A549 (cell line): ENCODE results near the gene MPP3. TPM values are rescaled to one million over a fixed set of nuclear protein-coding genes. Genes with fewer than 3 reads are reported as not detected.

Experiments used
- ATAC-seq, 2 experiments: fragments of 200-7000 bp in 1 of 2; fragments of >200 bp in 1 of 2; cut with Nextera tagmentation in 1 of 2; cut with Tn5 transposase in 1 of 2; 3 replicates each; pipeline versions ENCODE4 v1.8.0 to v1.9.1; 2018 to 2020; ENCODE audit warnings: mild to moderate bottlenecking in 1 of 2, moderate library complexity in 1 of 2
- CTCF ChIA-PET: fragments of 300-600 bp; sonication (Branson Sonifier 250); formaldehyde crosslinking; extraction: SDS; loops from one replicate; lab custom pipeline; 2021; ENCODE audit warnings: antibody characterized with exemption, inconsistent platforms; lab: Yijun Ruan, JAX
- POLR2A ChIA-PET: fragments of 350-600 bp; formaldehyde crosslinking; extraction: SDS; loops from one replicate; lab custom pipeline; 2021; ENCODE audit warnings: antibody characterized with exemption, inconsistent platforms; lab: Yijun Ruan, JAX
- DNase-seq, 2 experiments: peaks; one replicate each; pipeline versions ENCODE4 v3.0.0 to v3.0.0-alpha.2; 2011 to 2016; ENCODE audit warnings: low read depth in 1 of 2, low spot score in 1 of 2
- FAIRE-seq: peaks from 2 replicates; lab custom pipeline; 2011; peaks lifted over from hg19 to GRCh38; lab: Jason Lieb, UNC
- H3K27ac ChIP-seq, 2 experiments: fragments of >200 bp; sonication (Bioruptor Twin); formaldehyde crosslinking; 3 replicates each; pipeline ENCODE4 v1.5.1; 2016 to 2017
- H3K4me1 ChIP-seq: fragments of >200 bp; sonication (Bioruptor Twin); formaldehyde crosslinking; 3 replicates; pipeline ENCODE4 v1.6.1; 2016
- H3K4me2 ChIP-seq: fragments of >200 bp; sonication (Bioruptor Twin); formaldehyde crosslinking; 3 replicates; pipeline ENCODE4 v1.6.1; 2016
- H3K4me3 ChIP-seq: fragments of >200 bp; sonication (Bioruptor Twin); formaldehyde crosslinking; 3 replicates; pipeline ENCODE4 v1.5.1; 2016
- H3K9me3 ChIP-seq: fragments of >200 bp; sonication (Bioruptor Twin); formaldehyde crosslinking; 3 replicates; pipeline ENCODE4 v1.6.1; 2016
- ATOH8 ChIP-seq: fragments of 250-450 bp; sonication (Bioruptor Pico); IDR thresholded peaks from 2 replicates; pipeline ENCODE4 v1.5.0; 2020; ENCODE audit warnings: low read depth, mild to moderate bottlenecking, moderate library complexity
- CBX2 ChIP-seq: fragments of 200-600 bp; sonication (generic); IDR thresholded peaks from 2 replicates; pipeline ENCODE4 v1.6.1; 2016; ENCODE audit warnings: low read depth, mild to moderate bottlenecking, borderline replicate concordance
- CHD4 ChIP-seq: fragments of 200-600 bp; sonication (generic); IDR thresholded peaks from 2 replicates; pipeline ENCODE4 v1.6.1; 2016; ENCODE audit warnings: antibody characterized with exemption, mild to moderate bottlenecking, borderline replicate concordance
- CTCF ChIP-seq: fragments of >200 bp; sonication (Bioruptor Twin); formaldehyde crosslinking; IDR thresholded peaks from 3 replicates; pipeline ENCODE4 v1.5.1; 2016
- EHF ChIP-seq: fragments of 250-450 bp; sonication (Bioruptor Pico); IDR thresholded peaks from 2 replicates; pipeline ENCODE4 v1.5.0; 2020; ENCODE audit warnings: mild to moderate bottlenecking
- EHMT2 ChIP-seq: fragments of 200-600 bp; sonication (generic); IDR thresholded peaks from 2 replicates; pipeline ENCODE4 v1.6.1; 2016; ENCODE audit warnings: antibody characterized with exemption, low read depth, mild to moderate bottlenecking, moderate library complexity
- ELK1 ChIP-seq: fragments of 150-350 bp; IDR thresholded peaks from 2 replicates; pipeline ENCODE4 v1.6.1; 2014; ENCODE audit warnings: low read depth, mild to moderate bottlenecking, low read length
- EP300 ChIP-seq, 2 experiments: fragments of >200 bp; sonication (Bioruptor Twin); formaldehyde crosslinking; IDR thresholded peaks; 2 replicates in 1 of 2; 3 replicates in 1 of 2; pipeline ENCODE4 v1.6.1; 2016 to 2017
- ESRRA ChIP-seq: fragments of 150-350 bp; IDR thresholded peaks from 2 replicates; pipeline ENCODE4 v1.6.1; 2014; ENCODE audit warnings: mild to moderate bottlenecking, low read length, borderline replicate concordance
- FOSB ChIP-seq: fragments of 250-450 bp; sonication (Bioruptor Pico); IDR thresholded peaks from 2 replicates; pipeline ENCODE4 v1.5.0; 2020; ENCODE audit warnings: mild to moderate bottlenecking, moderate library complexity
- FOSL2 ChIP-seq, 2 experiments: fragments of 450-650 bp in 1 of 2; fragments of >200 bp in 1 of 2; sonication (Bioruptor Twin) in 1 of 2; formaldehyde crosslinking; IDR thresholded peaks; 2 replicates each; pipeline versions ENCODE4 v1.5.0 to v1.6.1; 2016 to 2020; ENCODE audit warnings: mild to moderate bottlenecking in 1 of 2, moderate library complexity in 1 of 2
- GATA3 ChIP-seq: IDR thresholded peaks from 2 replicates; pipeline ENCODE4 v1.6.1; 2012; ENCODE audit warnings: borderline replicate concordance
- HEYL ChIP-seq: fragments of 250-450 bp; sonication (Bioruptor Pico); IDR thresholded peaks from 2 replicates; pipeline ENCODE4 v1.8.0; 2021; ENCODE audit warnings: mild to moderate bottlenecking, moderate library complexity
- HMGXB4 ChIP-seq: fragments of 250-450 bp; sonication (Bioruptor Pico); IDR thresholded peaks from 2 replicates; pipeline ENCODE4 v1.5.0; 2021; ENCODE audit warnings: mild to moderate bottlenecking, moderate library complexity, borderline replicate concordance
- HOXB13 ChIP-seq: fragments of 250-450 bp; sonication (Bioruptor Pico); IDR thresholded peaks from 2 replicates; pipeline ENCODE4 v1.5.0; 2020; ENCODE audit warnings: low read depth, mild to moderate bottlenecking, moderate library complexity
- JUN ChIP-seq, 2 experiments: fragments of >200 bp; sonication (Bioruptor Twin); formaldehyde crosslinking; IDR thresholded peaks; 2 replicates in 1 of 2; 3 replicates in 1 of 2; pipeline ENCODE4 v1.6.1; 2016 to 2017
- MAX ChIP-seq: IDR thresholded peaks from 2 replicates; pipeline ENCODE4 v1.6.1; 2012
- MYC ChIP-seq: IDR thresholded peaks from 2 replicates; pipeline ENCODE4 v1.6.1; 2012; ENCODE audit warnings: mild to moderate bottlenecking, inconsistent platforms, low read length, improper control_type of control experiment, borderline replicate concordance
- NFE2L2 ChIP-seq: fragments of 150-350 bp; conservative IDR thresholded peaks from 2 replicates; pipeline ENCODE4 v1.6.1; 2014; ENCODE audit warnings: low read length
- PBX3 ChIP-seq: IDR thresholded peaks from 2 replicates; pipeline ENCODE4 v1.6.1; 2012
- PHF8 ChIP-seq: fragments of 200-600 bp; sonication (generic); IDR thresholded peaks from 2 replicates; pipeline ENCODE4 v1.6.1; 2016; ENCODE audit warnings: low read depth, mild to moderate bottlenecking, antibody characterized with exemption, moderate library complexity, borderline replicate concordance
- RAD21 ChIP-seq, 2 experiments: fragments of >200 bp in 1 of 2; sonication (Bioruptor Twin) in 1 of 2; formaldehyde crosslinking in 1 of 2; IDR thresholded peaks in 1 of 2; conservative IDR thresholded peaks in 1 of 2; 2 replicates in 1 of 2; 3 replicates in 1 of 2; pipeline ENCODE4 v1.6.1; 2012 to 2018; ENCODE audit warnings: inconsistent platforms in 1 of 2
- SMC3 ChIP-seq: fragments of >200 bp; sonication (Bioruptor Twin); formaldehyde crosslinking; IDR thresholded peaks from 3 replicates; pipeline ENCODE4 v1.6.1; 2018; ENCODE audit warnings: inconsistent platforms
- TFCP2L1 ChIP-seq: fragments of 250-450 bp; sonication (Bioruptor Pico); IDR thresholded peaks from 2 replicates; pipeline ENCODE4 v1.5.0; 2021; ENCODE audit warnings: mild to moderate bottlenecking
- WGBS: methylation state at CpG from one replicate; pipeline ENCODE4 v1.1.6; 2017; ENCODE audit errors: missing lambda C conversion rate; 5-methylcytosine and 5-hydroxymethylcytosine counted together
- polyA plus RNA-seq, 4 experiments: library from polyadenylated mRNA; depleted of rRNA in 3 of 4; stranded (reverse); fragments of >200 nt; fragmentation: RNase III in 1 of 4; extraction: RNeasy Plus Mini Kit Qiagen cat#74134 plus additional on column Dnase treatment in 1 of 4; gene quantifications; 2 replicates in 3 of 4; 3 replicates in 1 of 4; pipeline ENCODE4 v1.2.3, GENCODE V29; 2011 to 2017

The MPP3 gene
- polyA plus RNA-seq, 2 of the 4 experiments (the other 2 are of a cell fraction), result 15.5 to 21.4 TPM

GRCh38 chr17:43826206-43826605 is 6.7 kb downstream of the MPP3 start (continued):
- no peak for TF ChIP-seq CTCF
- TF ChIP-seq JUN (IDR thresholded peaks at IDR 0.05), result no peak
- no peak for TF ChIP-seq MAX
- no peak for TF ChIP-seq CHD4
- no peak for TF ChIP-seq FOSB (CRISPR knock-in tag)
- TF ChIP-seq SMC3, result no peak
- no peak for TF ChIP-seq FOSL2 (IDR thresholded peaks at IDR 0.05)
- TF ChIP-seq FOSL2 (CRISPR knock-in tag; IDR thresholded peaks at IDR 0.05), result no peak

- Histone ChIP-seq H3K4me1 (no peaks in the 10 kb centered on the region), H3K9me3 (no peaks in the 10 kb centered on the region), H3K4me3 (no peak overlapping the region), H3K4me2 (no peak overlapping the region), H3K27ac (no peak overlapping the region)
- CTCF ChIA-PET, result interaction anchor here (1.2 kb wide), 1 partner anchor 21 kb away, joined by 6 read pairs; the partner anchor contains the start of gene CD300LG
- FAIRE-seq (no peak), ATAC-seq (no peak), DNase-seq (no peak)
- POLR2A ChIA-PET, result no interaction called here
- WGBS, result 96% methylated on average over 12 of the region's 12 CpGs
- TF ChIP-seq PBX3, result no peak
- no peak for TF ChIP-seq FOSB (CRISPR knock-in tag)
- no peak for TF ChIP-seq ESRRA
- TF ChIP-seq ELK1, result no peak
- no peak for TF ChIP-seq HOXB13 (CRISPR knock-in tag)
- TF ChIP-seq RAD21 (conservative IDR thresholded peaks at IDR 0.05 in 1 of 2, IDR thresholded peaks at IDR 0.05 in 1 of 2), result no peak
- TF ChIP-seq CBX2, result no peak
- TF ChIP-seq CHD4, result no peak
- TF ChIP-seq TFCP2L1 (CRISPR knock-in tag), result no peak
- no peak for TF ChIP-seq GATA3
- no peak for TF ChIP-seq ATOH8 (CRISPR knock-in tag)
- no peak for TF ChIP-seq HEYL
- TF ChIP-seq MYC, result no peak
- TF ChIP-seq EHMT2, result no peak
- TF ChIP-seq EHF (CRISPR knock-in tag), result no peak
- no peak for TF ChIP-seq FOSL2 (IDR thresholded peaks at IDR 0.05)
- no peak for TF ChIP-seq FOSL2 (CRISPR knock-in tag; IDR thresholded peaks at IDR 0.05)
- TF ChIP-seq EP300 (IDR thresholded peaks at IDR 0.05), result no peak
- no peak for TF ChIP-seq PHF8
- TF ChIP-seq NFE2L2, result no peak
- TF ChIP-seq HMGXB4 (CRISPR knock-in tag), result no peak
Measured at GRCh38 chr17:43825567-43825966, 7.4 kb downstream of the MPP3 start.
